Esophagus squamous epithelium (tissue), 5 donors: ENCODE measurements around the gene FAM241B. TPM values are rescaled to one million over a fixed set of nuclear protein-coding genes. Genes with fewer than 3 reads are reported as not detected.

Experiments used
- DNase-seq: peaks from one replicate; lab custom pipeline; 2025; lab: John Stamatoyannopoulos, UW
- H3K27ac ChIP-seq, 4 donors: fragments of 200-600 bp; sonication (generic); one replicate each; pipeline ENCODE4 v1.5.1; 2016 to 2019; ENCODE audit warnings: mild to moderate bottlenecking in 1 of 4
- H3K27me3 ChIP-seq, 4 donors: fragments of 200-600 bp; sonication (generic); 1 replicate in 3 of 4; 2 replicates in 1 of 4; pipeline versions ENCODE4 v1.5.1 to v1.6.0; 2017 to 2021; ENCODE audit warnings: antibody characterized with exemption in 1 of 4
- H3K36me3 ChIP-seq, 3 donors: fragments of 200-600 bp; sonication (generic); one replicate each; pipeline ENCODE4 v1.5.1; 2016 to 2019
- H3K4me1 ChIP-seq, 3 donors: fragments of 200-600 bp; sonication (generic); one replicate each; pipeline ENCODE4 v1.5.1; 2017 to 2019
- H3K4me3 ChIP-seq, 4 donors: fragments of 200-600 bp; sonication (generic); 1 replicate in 3 of 4; 2 replicates in 1 of 4; pipeline ENCODE4 v1.5.1; 2016 to 2019; ENCODE audit warnings: mild to moderate bottlenecking in 2 of 4, moderate library complexity in 1 of 4
- H3K9me3 ChIP-seq, 3 donors: fragments of 200-600 bp; sonication (generic); one replicate each; pipeline ENCODE4 v1.5.1; 2016 to 2019
- CTCF ChIP-seq, 6 experiments: fragments of 450-650 bp in 4 of 6; fragments of 200-600 bp in 2 of 6; sonication (generic) in 2 of 6; IDR thresholded peaks; one replicate each; pipeline ENCODE4 v1.5.1; 2016 to 2019; ENCODE audit warnings: antibody characterized with exemption in 6 of 6, mild to moderate bottlenecking in 4 of 6, moderate library complexity in 4 of 6
- POLR2A ChIP-seq, 4 donors: fragments of 450-650 bp; IDR thresholded peaks; one replicate each; pipeline ENCODE4 v1.6.1; 2017; ENCODE audit warnings: antibody characterized with exemption in 4 of 4, mild to moderate bottlenecking in 4 of 4, moderate library complexity in 3 of 4
- WGBS, 2 donors: methylation state at CpG; one replicate each; pipeline ENCODE4 v1.1.5; 2018; 5-methylcytosine and 5-hydroxymethylcytosine counted together
- intact Hi-C: fragments of 100-400 bp; cut with DNase I; formaldehyde crosslinking; loops from one replicate; pipeline ENCODE4 v1.15.0; 2022
- total RNA-seq, 4 donors: library from RNA; depleted of rRNA; stranded (reverse); fragments of >200 nt; gene quantifications; one replicate each; pipeline ENCODE4 v1.1.0, GENCODE V29; 2016
- donor health status: DM: yes; HTN: yes; CAD: no.

Gene FAM241B
- total RNA-seq, 4 donors from 2014 or later, result 1.2 to 1.7 (median 1.3) TPM; not detected in 1

- intact Hi-C loops, result no loop called here
- H3K27ac ChIP-seq, result no peak overlapping the region
- 60 to 70% methylated on average over 10 to 11 of the region's 11 CpGs for WGBS, 2 donors
- no peaks in the 10 kb centered on the region for H3K4me1 ChIP-seq
- DNase-seq, result no peak
- no peaks in the 10 kb centered on the region for H3K9me3 ChIP-seq
- H3K4me3 ChIP-seq, result no peak overlapping the region
- TF ChIP-seq POLR2A (IDR thresholded peaks at IDR 0.05), result no peak
- TF ChIP-seq CTCF (IDR thresholded peaks at IDR 0.05), result no peak
- H3K27me3 ChIP-seq, result peaks cover 0 to 39% (median 0%) of the 10 kb centered on the region in 4 donors
- H3K36me3 ChIP-seq, result no peaks in the 10 kb centered on the region
These were observed 32.3 kb downstream of the FAM241B start for GRCh38 chr10:69662173-69662877.

- intact Hi-C loops, result no loop called here
These were observed 32.9 kb downstream of the FAM241B start for GRCh38 chr10:69662901-69663300.

GRCh38 chr10:69663369-69663947 lies 33.4 kb downstream of the FAM241B start:
- H3K27ac ChIP-seq, result no peak overlapping the region
- no peaks in the 10 kb centered on the region for H3K36me3 ChIP-seq
- H3K27me3 ChIP-seq, result peaks cover 0 to 38% (median 0%) of the 10 kb centered on the region in 4 donors
- no peak for DNase-seq
- H3K9me3 ChIP-seq, result no peaks in the 10 kb centered on the region
- no peak overlapping the region for H3K4me3 ChIP-seq
- TF ChIP-seq POLR2A (IDR thresholded peaks at IDR 0.05) (no peak), CTCF (IDR thresholded peaks at IDR 0.05) (no peak)
- 76 to 90% methylated on average over 5 to 6 of the region's 9 CpGs for WGBS, 2 donors
- intact Hi-C loops, result no loop called here
- no peaks in the 10 kb centered on the region for H3K4me1 ChIP-seq

More at GRCh38 chr10:69662901-69663300, 32.9 kb downstream of the FAM241B start:
- Histone ChIP-seq H3K27ac (no peak overlapping the region), H3K27me3 (peaks cover 0 to 39% (median 0%) of the 10 kb centered on the region in 4 donors), H3K36me3 (no peaks in the 10 kb centered on the region), H3K9me3 (no peaks in the 10 kb centered on the region), H3K4me3 (no peak overlapping the region), H3K4me1 (no peaks in the 10 kb centered on the region)
- DNase-seq, result no peak
- TF ChIP-seq CTCF (IDR thresholded peaks at IDR 0.05) (no peak), POLR2A (IDR thresholded peaks at IDR 0.05) (no peak)
- 72 to 100% methylated on average over 3 of the region's 7 CpGs for WGBS, 2 donors

GRCh38 chr10:69665474-69666320 lies 35.6 kb downstream of the FAM241B start:
- no peaks in the 10 kb centered on the region for H3K4me1 ChIP-seq
- no peak for DNase-seq
- intact Hi-C loops, result no loop called here
- peaks cover 0 to 37% (median 0%) of the 10 kb centered on the region in 4 donors for H3K27me3 ChIP-seq
- no peak overlapping the region for H3K27ac ChIP-seq
- no peaks in the 10 kb centered on the region for H3K9me3 ChIP-seq
- no peak overlapping the region for H3K4me3 ChIP-seq
- 64 to 77% methylated on average over 12 to 14 of the region's 17 CpGs for WGBS, 2 donors
- H3K36me3 ChIP-seq, result no peaks in the 10 kb centered on the region
- TF ChIP-seq CTCF (IDR thresholded peaks at IDR 0.05) (no peak), POLR2A (IDR thresholded peaks at IDR 0.05) (no peak)
